ENCODE results near the gene ETV6.

ETV6 gene

DNA sequence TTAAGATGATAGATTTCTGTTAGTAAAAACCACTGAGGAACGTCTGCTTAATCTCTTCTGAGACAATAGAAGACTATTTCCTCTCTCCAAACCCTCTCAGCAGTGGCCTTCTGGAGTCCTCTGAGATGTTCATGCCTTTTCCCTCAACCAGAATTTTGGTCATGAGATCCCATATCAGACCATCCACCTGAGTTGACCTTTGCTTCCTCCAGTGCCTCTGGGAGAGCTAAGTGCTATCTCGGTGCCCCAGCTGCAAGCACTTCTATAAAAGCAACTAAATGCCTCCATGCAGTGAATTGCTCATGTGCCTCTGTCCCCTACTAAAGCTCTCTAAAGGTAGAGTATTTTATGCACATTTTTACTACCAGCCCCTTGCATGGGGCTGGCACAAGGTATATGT is 248.4 kb downstream of the ETV6 start:
- DNase-seq = no peak
- Histone ChIP-seq H3K4me3 (ENCODE audit: low read depth, low read length) (no peak overlapping the region), H3K27me3 (ENCODE audit: insufficient read depth, low read depth, severe bottlenecking) (no peaks in the 10 kb centered on the region), H3K27ac (no peak overlapping the region), H3K36me3 (no peaks in the 10 kb centered on the region), H3K9me3 (ENCODE audit: severe bottlenecking) (no peaks in the 10 kb centered on the region)
- TF ChIP-seq, protein P1, sequence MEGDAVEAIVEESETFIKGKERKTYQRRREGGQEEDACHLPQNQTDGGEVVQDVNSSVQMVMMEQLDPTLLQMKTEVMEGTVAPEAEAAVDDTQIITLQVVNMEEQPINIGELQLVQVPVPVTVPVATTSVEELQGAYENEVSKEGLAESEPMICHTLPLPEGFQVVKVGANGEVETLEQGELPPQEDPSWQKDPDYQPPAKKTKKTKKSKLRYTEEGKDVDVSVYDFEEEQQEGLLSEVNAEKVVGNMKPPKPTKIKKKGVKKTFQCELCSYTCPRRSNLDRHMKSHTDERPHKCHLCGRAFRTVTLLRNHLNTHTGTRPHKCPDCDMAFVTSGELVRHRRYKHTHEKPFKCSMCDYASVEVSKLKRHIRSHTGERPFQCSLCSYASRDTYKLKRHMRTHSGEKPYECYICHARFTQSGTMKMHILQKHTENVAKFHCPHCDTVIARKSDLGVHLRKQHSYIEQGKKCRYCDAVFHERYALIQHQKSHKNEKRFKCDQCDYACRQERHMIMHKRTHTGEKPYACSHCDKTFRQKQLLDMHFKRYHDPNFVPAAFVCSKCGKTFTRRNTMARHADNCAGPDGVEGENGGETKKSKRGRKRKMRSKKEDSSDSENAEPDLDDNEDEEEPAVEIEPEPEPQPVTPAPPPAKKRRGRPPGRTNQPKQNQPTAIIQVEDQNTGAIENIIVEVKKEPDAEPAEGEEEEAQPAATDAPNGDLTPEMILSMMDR (IDR thresholded peaks at IDR 0.05; ENCODE audit: low read depth, low read length) = no peak

DNA sequence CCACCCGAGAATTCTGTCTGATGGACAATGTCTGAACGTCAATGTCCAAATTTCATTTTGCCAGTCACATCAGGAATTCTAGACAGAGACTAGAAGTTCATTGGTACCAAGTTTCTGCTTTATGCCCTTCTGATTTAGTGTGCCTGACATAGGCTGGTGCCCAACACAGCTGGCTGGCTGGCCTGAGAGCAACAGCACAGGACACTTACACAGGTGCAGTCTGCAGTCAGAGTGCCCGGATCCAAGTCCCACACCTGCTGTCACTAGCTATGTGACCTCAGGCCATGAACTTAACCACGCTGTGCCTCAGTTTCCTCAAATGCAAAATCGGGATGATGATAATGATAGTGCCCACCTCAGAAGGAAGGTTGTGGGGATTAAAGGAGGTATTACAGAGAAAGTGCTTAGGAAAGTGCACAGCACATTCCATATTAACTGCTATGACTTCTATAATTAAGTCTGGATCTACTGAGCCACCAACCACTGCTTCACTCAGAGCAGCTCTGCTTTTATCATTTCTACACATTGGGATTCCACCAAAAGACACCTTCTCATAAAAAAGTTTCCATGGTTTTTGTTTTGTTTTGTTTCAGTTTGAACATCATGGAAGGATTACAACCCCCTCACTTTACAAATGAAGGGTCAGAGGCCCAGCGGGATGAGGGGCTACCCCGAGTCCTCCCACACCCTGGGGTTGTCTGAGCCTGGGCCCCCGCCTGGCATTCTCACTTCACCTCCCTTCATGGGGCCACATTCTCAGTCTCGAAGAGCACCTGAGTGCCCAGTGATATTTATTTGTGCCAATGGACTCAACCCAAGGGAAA is 252.4 kb downstream of the ETV6 start:
- peaks cover 5% of the 10 kb centered on the region for H3K9me3 ChIP-seq (ENCODE audit: severe bottlenecking)
- no peak for DNase-seq

DNA sequence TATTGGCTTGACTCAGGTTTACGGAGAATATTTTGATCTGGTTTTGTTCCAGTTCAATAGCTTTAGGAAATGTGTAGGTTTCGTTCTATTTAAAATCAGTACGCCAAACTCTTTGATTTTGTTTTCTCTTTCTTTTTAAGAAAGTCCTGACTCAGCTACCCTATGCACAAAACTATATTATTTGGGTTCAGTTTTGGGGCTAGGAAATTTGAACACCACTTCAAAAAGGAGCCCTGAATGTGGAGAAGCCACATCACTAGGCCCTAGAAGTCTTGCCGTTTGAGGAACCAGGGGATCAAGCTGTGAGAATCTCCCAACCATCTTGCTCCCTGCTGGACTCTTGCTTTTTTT is 253.0 kb downstream of the ETV6 start:
- Histone ChIP-seq H3K27ac (no peak overlapping the region), H3K36me3 (no peaks in the 10 kb centered on the region), H3K27me3 (ENCODE audit: insufficient read depth, low read depth, severe bottlenecking) (no peaks in the 10 kb centered on the region), H3K9me3 (ENCODE audit: severe bottlenecking) (peaks cover 5% of the 10 kb centered on the region), H3K4me3 (ENCODE audit: low read depth, low read length) (no peak overlapping the region)
- TF ChIP-seq, protein P1 (IDR thresholded peaks at IDR 0.05; ENCODE audit: low read depth, low read length) = no peak
- no peak for DNase-seq

More for the DNA sequence above, 252.4 kb downstream of the ETV6 start:
- Histone ChIP-seq H3K36me3 (no peaks in the 10 kb centered on the region), H3K4me3 (ENCODE audit: low read depth, low read length) (no peak overlapping the region), H3K27me3 (ENCODE audit: insufficient read depth, low read depth, severe bottlenecking) (no peaks in the 10 kb centered on the region), H3K27ac (no peak overlapping the region)
- TF ChIP-seq, protein P1 (IDR thresholded peaks at IDR 0.05; ENCODE audit: low read depth, low read length) = no peak

DNA sequence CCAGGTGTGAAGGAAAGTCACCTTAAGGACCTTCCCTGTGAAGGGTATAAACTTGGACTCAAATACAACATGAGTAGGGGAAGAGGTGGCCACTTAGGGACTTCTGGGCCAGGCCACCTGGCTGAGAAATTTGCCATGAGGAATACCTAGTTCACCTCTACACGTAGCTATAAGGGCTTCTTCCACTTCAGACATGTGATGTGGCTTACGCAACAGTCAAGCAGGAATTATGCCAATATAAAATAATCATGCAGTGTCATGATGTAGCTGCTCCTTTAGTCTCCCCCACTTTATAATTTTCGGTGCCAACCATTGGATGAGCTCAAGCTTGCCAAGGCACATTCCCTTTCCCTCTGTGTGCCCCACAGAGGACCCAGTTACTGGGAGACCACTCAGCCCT is 254.7 kb downstream of the ETV6 start:
- Histone ChIP-seq H3K36me3 (no peaks in the 10 kb centered on the region), H3K9me3 (ENCODE audit: severe bottlenecking) (peaks cover 10% of the 10 kb centered on the region), H3K27me3 (ENCODE audit: insufficient read depth, low read depth, severe bottlenecking) (no peaks in the 10 kb centered on the region), H3K4me3 (ENCODE audit: low read depth, low read length) (no peak overlapping the region), H3K27ac (no peak overlapping the region)
- TF ChIP-seq, protein P1 (IDR thresholded peaks at IDR 0.05; ENCODE audit: low read depth, low read length) = no peak
- no peak for DNase-seq

DNA sequence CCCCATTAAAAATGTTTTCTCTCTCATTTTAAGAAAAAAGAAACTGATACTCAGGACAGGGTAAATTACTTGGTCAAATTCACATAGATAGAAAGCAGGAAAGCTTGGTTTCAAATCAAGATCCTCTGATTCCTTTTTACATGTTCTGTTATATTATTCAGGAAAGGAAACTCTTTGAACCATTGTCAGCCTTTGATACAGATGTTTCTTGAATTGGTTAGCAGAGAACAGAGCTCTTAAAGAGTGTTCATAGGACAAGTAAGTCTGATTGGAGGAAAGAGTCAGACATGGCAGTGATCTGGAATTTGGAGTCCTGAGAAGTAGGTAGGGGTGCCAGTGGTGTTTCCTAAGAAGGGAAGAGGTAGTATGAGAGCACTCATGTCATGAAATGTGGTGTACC is 256.1 kb downstream of the ETV6 start:
- peaks cover 13% of the 10 kb centered on the region for H3K9me3 ChIP-seq (ENCODE audit: severe bottlenecking)
- no peak overlapping the region for H3K4me3 ChIP-seq (ENCODE audit: low read depth, low read length)
- H3K27me3 ChIP-seq (ENCODE audit: insufficient read depth, low read depth, severe bottlenecking) = no peaks in the 10 kb centered on the region
- TF ChIP-seq, protein P1 (IDR thresholded peaks at IDR 0.05; ENCODE audit: low read depth, low read length) = no peak
- no peak overlapping the region for H3K27ac ChIP-seq
- H3K36me3 ChIP-seq = no peaks in the 10 kb centered on the region
- no peak for DNase-seq
